Trophoblast cell (in vitro differentiated cells and primary cell): ENCODE results near the gene FBP2.

Experiments
- DNase-seq, 2 donors: peaks; one replicate each; pipeline ENCODE4 v3.0.0-alpha.2; 2016
- H2AFZ ChIP-seq: 2 replicates; pipeline ENCODE4 v1.6.1; 2013; ENCODE audit warnings: low read length, moderate library complexity, mild to moderate bottlenecking; ENCODE audit not compliant: insufficient read depth, poor library complexity
- H2AK5ac ChIP-seq: 2 replicates; pipeline ENCODE4 v1.6.1; 2013; ENCODE audit warnings: mild to moderate bottlenecking, low read length
- H2BK120ac ChIP-seq: 2 replicates; pipeline ENCODE4 v1.6.1; 2013; ENCODE audit warnings: low read length, mild to moderate bottlenecking, moderate library complexity; ENCODE audit not compliant: insufficient read depth, poor library complexity
- H2BK12ac ChIP-seq: 2 replicates; pipeline ENCODE4 v1.6.1; 2013; ENCODE audit warnings: mild to moderate bottlenecking, low read length, moderate library complexity
- H2BK5ac ChIP-seq: 2 replicates; pipeline ENCODE4 v1.6.1; 2013; ENCODE audit warnings: low read length, low read depth, moderate library complexity, mild to moderate bottlenecking; ENCODE audit not compliant: poor library complexity
- H3K14ac ChIP-seq: 2 replicates; pipeline ENCODE4 v1.6.1; 2013; ENCODE audit warnings: mild to moderate bottlenecking, low read length
- H3K18ac ChIP-seq: 2 replicates; pipeline ENCODE4 v1.6.1; 2013; ENCODE audit warnings: mild to moderate bottlenecking, low read length
- H3K23ac ChIP-seq: 2 replicates; pipeline ENCODE4 v1.6.1; 2013; ENCODE audit warnings: low read length
- H3K27ac ChIP-seq: 2 replicates; pipeline ENCODE4 v1.5.1; 2013; ENCODE audit warnings: low read depth, mild to moderate bottlenecking, inconsistent platforms, low read length, moderate library complexity
- H3K27me3 ChIP-seq: 2 replicates; pipeline ENCODE4 v1.6.1; 2013; ENCODE audit warnings: inconsistent platforms, mild to moderate bottlenecking, low read length, moderate library complexity; ENCODE audit not compliant: insufficient read depth
- H3K36me3 ChIP-seq, 2 experiments: 1 replicate in 1 of 2; 2 replicates in 1 of 2; pipeline ENCODE4 v1.6.1; 2013; ENCODE audit warnings: low read length in 2 of 2, mild to moderate bottlenecking in 2 of 2, moderate library complexity in 1 of 2; ENCODE audit not compliant: insufficient read depth in 2 of 2, control insufficient read depth in 1 of 2
- H3K4ac ChIP-seq: 2 replicates; pipeline ENCODE4 v1.6.1; 2013; ENCODE audit warnings: low read depth, mild to moderate bottlenecking, low read length, moderate library complexity
- H3K4me1 ChIP-seq, 2 experiments: 1 replicate in 1 of 2; 2 replicates in 1 of 2; pipeline ENCODE4 v1.6.1; 2013; ENCODE audit warnings: low read length in 2 of 2, mild to moderate bottlenecking in 2 of 2, moderate library complexity in 1 of 2; ENCODE audit not compliant: insufficient read depth in 2 of 2, control insufficient read depth in 1 of 2
- H3K4me2 ChIP-seq: 2 replicates; pipeline ENCODE4 v1.6.1; 2013; ENCODE audit warnings: inconsistent platforms, mild to moderate bottlenecking, low read length, moderate library complexity
- H3K4me3 ChIP-seq: 2 replicates; pipeline ENCODE4 v1.5.1; 2013; ENCODE audit warnings: mild to moderate bottlenecking, low read depth, low read length, inconsistent platforms
- H3K79me1 ChIP-seq: one replicate; pipeline ENCODE4 v1.6.1; 2013; ENCODE audit warnings: low read length
- H3K79me2 ChIP-seq: 2 replicates; pipeline ENCODE4 v1.6.1; 2013; ENCODE audit warnings: low read length, mild to moderate bottlenecking; ENCODE audit not compliant: control insufficient read depth, insufficient read depth, poor library complexity
- H3K9ac ChIP-seq: 2 replicates; pipeline ENCODE4 v1.6.1; 2013; ENCODE audit warnings: mild to moderate bottlenecking, low read length
- H3K9me3 ChIP-seq: 2 replicates; pipeline ENCODE4 v1.6.1; 2013; ENCODE audit warnings: low read depth, mild to moderate bottlenecking, control low read depth, inconsistent platforms, low read length; ENCODE audit not compliant: insufficient read depth
- H4K12ac ChIP-seq: 2 replicates; pipeline ENCODE4 v1.6.1; 2013; ENCODE audit warnings: low read depth, mild to moderate bottlenecking, low read length, moderate library complexity
- H4K8ac ChIP-seq: 2 replicates; pipeline ENCODE4 v1.6.1; 2013; ENCODE audit warnings: low read depth, mild to moderate bottlenecking, low read length, moderate library complexity
- H4K91ac ChIP-seq: one replicate; pipeline ENCODE4 v1.6.1; 2013; ENCODE audit warnings: low read depth, mild to moderate bottlenecking, low read length, moderate library complexity
- WGBS: extraction: QIAGEN DNeasy Blood & Tissue Kit; methylation state at CpG from one replicate; pipeline ENCODE4 v1.1.7; 2013; ENCODE audit warnings: missing lambda C conversion rate; ENCODE audit not compliant: insufficient read length, insufficient coverage; ENCODE audit errors: extremely low coverage; 5-methylcytosine and 5-hydroxymethylcytosine counted together

Gene FBP2

GRCh38 chr9:94613003-94613402, 19.4 kb upstream of the FBP2 start:
- Histone ChIP-seq H3K36me3 (no peaks in the 10 kb centered on the region), H3K27me3 (no peaks in the 10 kb centered on the region), H3K9me3 (peaks cover 2% of the 10 kb centered on the region), H2BK5ac (no peak overlapping the region), H2BK12ac (no peak overlapping the region), H2BK120ac (no peak overlapping the region), H3K79me2 (no peaks in the 10 kb centered on the region), H3K4me1 (no peaks in the 10 kb centered on the region), H3K14ac (no peak overlapping the region), H3K9ac (no peak overlapping the region), H3K23ac (no peak overlapping the region), H4K12ac (no peak overlapping the region), H3K79me1 (no peaks in the 10 kb centered on the region), H2AK5ac (no peak overlapping the region), H3K4me3 (no peak overlapping the region), H3K18ac (no peak overlapping the region), H4K91ac (no peak overlapping the region), H3K27ac (no peak overlapping the region), H2AFZ (no peak overlapping the region), H3K4me2 (no peak overlapping the region), H3K4ac (no peak overlapping the region), H4K8ac (no peak overlapping the region)
- DNase-seq, result no peak
- WGBS, result no CpG with 5 or more reads among the region's 3 CpGs

DNA sequence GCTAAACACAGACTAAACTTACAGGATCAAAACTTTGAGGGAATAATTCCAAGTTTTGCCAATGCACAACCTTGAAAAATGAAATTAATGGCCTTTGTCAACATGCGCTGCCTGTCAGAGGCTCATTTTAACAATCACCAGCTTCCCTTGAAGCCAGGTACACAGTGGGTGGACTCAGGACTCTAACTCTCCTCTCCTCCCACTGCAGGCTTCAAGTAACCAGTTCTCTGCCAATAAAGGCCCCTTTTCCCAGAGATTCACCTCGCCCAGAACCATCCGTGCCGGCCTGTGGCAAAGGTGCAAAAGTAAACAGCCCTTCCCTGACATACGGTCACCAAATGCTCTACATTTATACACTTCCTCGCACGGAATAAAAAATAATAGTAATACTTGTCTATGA, 18.4 kb upstream of the FBP2 start:
- H3K27ac ChIP-seq, result no peak overlapping the region
- H3K79me1 ChIP-seq, result no peaks in the 10 kb centered on the region
- no peak overlapping the region for H3K9ac ChIP-seq
- DNase-seq, result no peak
- no peak overlapping the region for H2BK120ac ChIP-seq
- H4K8ac ChIP-seq, result no peak overlapping the region
- no peaks in the 10 kb centered on the region for H3K36me3 ChIP-seq
- H3K23ac ChIP-seq, result no peak overlapping the region
- H3K9me3 ChIP-seq, result peaks cover 2% of the 10 kb centered on the region
- H4K91ac ChIP-seq, result no peak overlapping the region
- WGBS, result no CpG with 5 or more reads among the region's 7 CpGs
- no peak overlapping the region for H3K14ac ChIP-seq
- H2BK12ac ChIP-seq, result no peak overlapping the region
- H3K27me3 ChIP-seq, result no peaks in the 10 kb centered on the region
- H3K4me3 ChIP-seq, result no peak overlapping the region
- H3K79me2 ChIP-seq, result no peaks in the 10 kb centered on the region
- no peak overlapping the region for H2BK5ac ChIP-seq
- no peak overlapping the region for H3K4ac ChIP-seq
- no peak overlapping the region for H4K12ac ChIP-seq
- H3K4me1 ChIP-seq, result no peaks in the 10 kb centered on the region
- H3K4me2 ChIP-seq, result no peak overlapping the region
- H2AK5ac ChIP-seq, result no peak overlapping the region
- no peak overlapping the region for H3K18ac ChIP-seq
- H2AFZ ChIP-seq, result no peak overlapping the region

- no peak overlapping the region for H4K8ac ChIP-seq
- H2AFZ ChIP-seq, result no peak overlapping the region
- no peaks in the 10 kb centered on the region for H3K27me3 ChIP-seq
- no peaks in the 10 kb centered on the region for H3K79me2 ChIP-seq
- no peak overlapping the region for H4K12ac ChIP-seq
- H3K9me3 ChIP-seq, result peaks cover 2% of the 10 kb centered on the region
- no peaks in the 10 kb centered on the region for H3K79me1 ChIP-seq
- H3K36me3 ChIP-seq, result no peaks in the 10 kb centered on the region
- H2BK5ac ChIP-seq, result no peak overlapping the region
- H3K9ac ChIP-seq, result no peak overlapping the region
- no peak overlapping the region for H3K4me2 ChIP-seq
- H3K4me1 ChIP-seq, result no peaks in the 10 kb centered on the region
- H3K23ac ChIP-seq, result no peak overlapping the region
- H3K18ac ChIP-seq, result no peak overlapping the region
- H3K14ac ChIP-seq, result no peak overlapping the region
- no peak overlapping the region for H3K4ac ChIP-seq
- no peak overlapping the region for H3K4me3 ChIP-seq
- no peak overlapping the region for H2AK5ac ChIP-seq
- no peak overlapping the region for H4K91ac ChIP-seq
- DNase-seq, result no peak
- H2BK12ac ChIP-seq, result no peak overlapping the region
- no CpG with 5 or more reads among the region's 3 CpGs for WGBS
- no peak overlapping the region for H3K27ac ChIP-seq
- H2BK120ac ChIP-seq, result no peak overlapping the region
Measured at GRCh38 chr9:94611638-94612068, 18.0 kb upstream of the FBP2 start.

DNA sequence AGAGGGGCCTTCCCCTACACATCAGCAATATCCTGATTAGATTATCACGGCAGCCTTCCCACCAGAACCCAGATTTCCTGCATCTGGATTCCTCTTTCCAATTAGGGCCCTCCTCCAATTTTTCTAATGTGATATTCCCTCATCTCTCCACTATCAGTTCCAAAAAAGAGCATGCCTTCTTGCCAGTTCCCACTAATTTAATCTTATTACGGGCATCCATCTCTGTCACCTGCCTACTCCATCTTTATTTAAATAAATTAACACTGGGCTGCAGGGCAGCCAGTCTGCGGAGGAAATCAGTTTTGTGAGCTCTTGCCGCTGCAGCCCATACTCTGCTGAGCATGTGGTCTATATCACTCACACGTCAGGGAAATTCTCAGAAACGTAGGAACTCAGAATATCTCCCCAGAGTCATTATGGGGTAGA, 16.6 kb upstream of the FBP2 start:
- H3K27me3 ChIP-seq, result no peaks in the 10 kb centered on the region
- no peak overlapping the region for H3K18ac ChIP-seq
- H3K9ac ChIP-seq, result no peak overlapping the region
- no peaks in the 10 kb centered on the region for H3K79me1 ChIP-seq
- H2AFZ ChIP-seq, result no peak overlapping the region
- H3K27ac ChIP-seq, result no peak overlapping the region
- no peak overlapping the region for H2BK12ac ChIP-seq
- no peak overlapping the region for H3K4ac ChIP-seq
- H3K14ac ChIP-seq, result no peak overlapping the region
- H4K91ac ChIP-seq, result no peak overlapping the region
- no peaks in the 10 kb centered on the region for H3K4me1 ChIP-seq
- no CpG with 5 or more reads among the region's 6 CpGs for WGBS
- H3K4me3 ChIP-seq, result no peak overlapping the region
- no peak overlapping the region for H2AK5ac ChIP-seq
- no peak overlapping the region for H3K23ac ChIP-seq
- H3K9me3 ChIP-seq, result peaks cover 2% of the 10 kb centered on the region
- no peak overlapping the region for H4K12ac ChIP-seq
- H3K4me2 ChIP-seq, result no peak overlapping the region
- DNase-seq, result no peak
- H2BK5ac ChIP-seq, result no peak overlapping the region
- H3K36me3 ChIP-seq, result no peaks in the 10 kb centered on the region
- no peaks in the 10 kb centered on the region for H3K79me2 ChIP-seq
- no peak overlapping the region for H2BK120ac ChIP-seq
- no peak overlapping the region for H4K8ac ChIP-seq

DNA sequence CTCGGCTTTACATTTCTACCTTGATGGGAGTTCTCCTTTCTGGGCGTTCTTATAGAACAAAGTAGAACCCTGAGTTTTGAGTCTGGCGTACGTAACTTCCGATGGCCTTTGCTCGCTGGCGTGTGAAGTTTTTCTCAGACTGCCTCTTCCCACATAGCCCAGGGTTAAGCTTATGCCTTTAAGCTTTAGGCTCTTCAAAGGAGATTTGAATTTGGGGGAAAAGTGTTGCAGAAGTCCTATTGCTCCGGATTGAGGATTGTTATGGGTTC, 13.7 kb upstream of the FBP2 start:
- Histone ChIP-seq H3K79me2 (no peaks in the 10 kb centered on the region), H2BK120ac (no peak overlapping the region), H3K9ac (no peak overlapping the region), H4K91ac (no peak overlapping the region), H3K27ac (no peak overlapping the region), H2AFZ (no peak overlapping the region), H2AK5ac (no peak overlapping the region), H3K36me3 (no peaks in the 10 kb centered on the region), H2BK5ac (no peak overlapping the region), H2BK12ac (no peak overlapping the region), H4K12ac (no peak overlapping the region), H3K27me3 (no peaks in the 10 kb centered on the region), H3K14ac (no peak overlapping the region), H3K4me1 (no peaks in the 10 kb centered on the region), H4K8ac (no peak overlapping the region), H3K9me3 (peaks cover 2% of the 10 kb centered on the region), H3K23ac (no peak overlapping the region), H3K18ac (no peak overlapping the region), H3K79me1 (no peaks in the 10 kb centered on the region), H3K4me3 (no peak overlapping the region), H3K4me2 (no peak overlapping the region), H3K4ac (no peak overlapping the region)
- no peak for DNase-seq
- WGBS, result no CpG with 5 or more reads among the region's 8 CpGs
